AG04449 (cell line): ENCODE measurements around the gene IDI2.

Source experiments
- CTCF ChIA-PET: fragments of 350-600 bp; formaldehyde crosslinking; extraction: SDS; loops from one replicate; lab custom pipeline; 2021; ENCODE audit warnings: antibody characterized with exemption; lab: Yijun Ruan, JAX
- POLR2A ChIA-PET: fragments of 400-600, 350-600 bp; formaldehyde crosslinking; extraction: SDS; loops from one replicate; lab custom pipeline; 2020; ENCODE audit warnings: antibody characterized with exemption, inconsistent platforms; lab: Yijun Ruan, JAX
- DNase-seq: peaks from one replicate; pipeline ENCODE4 v3.0.0-alpha.2; 2010; ENCODE audit warnings: low read depth, low spot score
- H3K4me3 ChIP-seq: 2 replicates; pipeline ENCODE4 v1.5.1; 2011; ENCODE audit warnings: low read depth, mild to moderate bottlenecking, control low read depth, low read length
- TF ChIP-seq, protein P1 (sequence below): IDR thresholded peaks from one replicate; pipeline ENCODE4 v1.5.1; 2011; ENCODE audit warnings: mild to moderate bottlenecking, moderate library complexity, low read length, control low read depth, inconsistent platforms; ENCODE audit not compliant: insufficient read depth; ENCODE audit errors: missing control alignments

Gene IDI2

GRCh38 chr10:1064964-1065247 lies 39.2 kb upstream of the IDI2 start:
- H3K4me3 ChIP-seq, result no peak overlapping the region
- ChIA-PET POLR2A (no interaction called here), CTCF (interaction anchor here (1.2 kb wide), 1 partner anchor 15 kb away, joined by 3 read pairs; no protein-coding TSS in a partner anchor)
- TF ChIP-seq, protein P1, sequence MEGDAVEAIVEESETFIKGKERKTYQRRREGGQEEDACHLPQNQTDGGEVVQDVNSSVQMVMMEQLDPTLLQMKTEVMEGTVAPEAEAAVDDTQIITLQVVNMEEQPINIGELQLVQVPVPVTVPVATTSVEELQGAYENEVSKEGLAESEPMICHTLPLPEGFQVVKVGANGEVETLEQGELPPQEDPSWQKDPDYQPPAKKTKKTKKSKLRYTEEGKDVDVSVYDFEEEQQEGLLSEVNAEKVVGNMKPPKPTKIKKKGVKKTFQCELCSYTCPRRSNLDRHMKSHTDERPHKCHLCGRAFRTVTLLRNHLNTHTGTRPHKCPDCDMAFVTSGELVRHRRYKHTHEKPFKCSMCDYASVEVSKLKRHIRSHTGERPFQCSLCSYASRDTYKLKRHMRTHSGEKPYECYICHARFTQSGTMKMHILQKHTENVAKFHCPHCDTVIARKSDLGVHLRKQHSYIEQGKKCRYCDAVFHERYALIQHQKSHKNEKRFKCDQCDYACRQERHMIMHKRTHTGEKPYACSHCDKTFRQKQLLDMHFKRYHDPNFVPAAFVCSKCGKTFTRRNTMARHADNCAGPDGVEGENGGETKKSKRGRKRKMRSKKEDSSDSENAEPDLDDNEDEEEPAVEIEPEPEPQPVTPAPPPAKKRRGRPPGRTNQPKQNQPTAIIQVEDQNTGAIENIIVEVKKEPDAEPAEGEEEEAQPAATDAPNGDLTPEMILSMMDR, result no peak
- no peak for DNase-seq

DNA sequence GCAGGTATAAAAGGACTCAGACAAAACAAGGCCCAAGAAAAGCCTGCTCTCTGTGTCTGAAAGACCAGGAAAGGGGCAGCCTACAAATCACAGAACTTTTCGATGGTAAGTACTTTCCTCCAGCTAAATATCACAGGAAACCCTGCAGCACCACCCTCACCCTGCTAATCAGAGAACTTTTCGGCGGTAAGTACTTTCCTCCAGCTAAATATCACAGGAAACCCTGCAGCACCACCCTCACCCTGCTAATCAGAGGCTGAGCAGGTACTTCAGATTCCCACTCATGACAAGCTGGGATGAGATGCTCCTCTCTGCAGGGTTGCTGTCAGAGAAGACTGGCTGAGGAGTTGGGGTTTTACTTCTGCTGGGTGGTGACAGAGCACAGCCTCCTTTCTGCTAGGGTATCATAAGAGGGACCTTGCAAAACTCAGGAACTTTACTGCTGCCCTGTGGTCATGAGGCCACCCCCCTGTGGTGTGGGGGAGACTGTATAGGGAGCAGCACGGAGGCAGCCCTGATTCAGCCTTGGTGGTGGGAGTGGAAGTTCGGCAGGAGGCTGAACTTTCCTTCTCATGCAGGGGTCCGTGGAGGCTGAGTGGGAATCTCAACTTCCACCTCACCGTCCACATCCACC lies 37.7 kb upstream of the IDI2 start:
- CTCF ChIA-PET, result interaction anchor here (0.9 kb wide), 1 partner anchor 10 kb away, joined by 3 read pairs; no protein-coding TSS in a partner anchor
- H3K4me3 ChIP-seq, result no peak overlapping the region
- no peak for DNase-seq
- TF ChIP-seq, protein P1, result no peak
- POLR2A ChIA-PET, result no interaction called here

DNA sequence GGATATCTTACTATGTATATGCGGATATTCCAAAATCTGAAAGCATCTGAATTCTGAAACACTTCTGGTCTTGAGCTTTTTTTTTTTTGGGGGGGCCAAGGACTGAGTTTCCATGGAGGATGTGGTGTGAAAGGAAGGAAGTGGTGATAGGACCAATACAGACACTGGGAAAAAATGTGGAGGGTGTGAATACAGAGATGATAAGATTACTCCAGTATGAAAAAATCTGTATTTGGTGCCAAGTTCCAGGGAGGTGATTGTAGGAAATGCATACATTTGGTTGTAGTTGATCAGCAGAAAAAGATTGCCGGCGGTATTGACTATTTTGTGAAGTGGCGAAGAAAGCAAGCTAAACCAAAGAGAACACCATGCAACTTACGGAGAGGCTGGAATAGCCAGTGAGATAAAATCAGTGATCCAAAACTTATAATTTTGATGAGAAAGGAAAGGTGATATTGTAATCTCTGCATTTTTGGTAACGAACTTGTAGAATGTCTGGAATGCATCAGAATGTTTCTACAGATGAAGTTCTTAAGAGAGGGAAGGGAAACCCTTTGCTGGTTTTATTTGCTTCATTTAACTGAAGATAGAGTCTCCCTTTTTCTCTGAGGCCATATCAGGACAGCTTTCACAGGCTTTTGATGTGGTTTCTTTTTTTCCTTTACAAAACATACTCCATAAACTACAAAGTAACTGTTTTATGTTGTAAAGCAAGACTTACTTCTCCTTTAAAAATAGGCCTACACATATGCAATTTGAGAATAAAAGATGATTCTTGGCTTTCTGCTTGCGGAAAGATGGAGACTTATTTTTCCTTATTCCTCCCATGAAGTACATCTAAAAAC lies 36.5 kb upstream of the IDI2 start:
- TF ChIP-seq, protein P1, result no peak
- ChIA-PET POLR2A (no interaction called here), CTCF (interaction anchor here (0.9 to 1.1 kb wide), 2 partner anchors 9 to 11 kb away, joined by 3 read pairs; no protein-coding TSS in a partner anchor)
- DNase-seq, result no peak
- H3K4me3 ChIP-seq, result no peak overlapping the region

DNA sequence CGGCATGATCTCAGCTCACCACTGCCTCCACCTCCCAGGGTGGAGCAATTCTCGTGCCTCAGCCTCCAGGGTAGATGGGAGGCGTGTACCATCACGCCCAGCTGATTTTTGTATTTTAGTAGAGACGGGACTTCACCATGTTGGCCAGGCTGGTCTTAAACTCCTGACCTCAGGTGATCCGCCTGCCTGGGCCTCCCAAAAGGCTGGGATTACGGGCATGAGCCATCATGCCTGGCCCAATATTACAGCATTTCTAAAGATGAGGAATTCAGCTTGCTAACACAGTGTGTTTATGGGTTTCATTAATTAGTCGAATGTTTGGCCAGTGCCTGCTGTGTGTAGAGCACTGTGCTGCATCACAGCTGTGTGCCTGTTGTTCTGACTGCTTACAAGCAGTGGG lies 34.2 kb upstream of the IDI2 start:
- no peak for DNase-seq
- H3K4me3 ChIP-seq, result no peak overlapping the region
- POLR2A ChIA-PET, result no interaction called here
- CTCF ChIA-PET, result interaction anchor here (0.7 kb wide), 1 partner anchor 9 kb away, joined by 3 read pairs; no protein-coding TSS in a partner anchor
- TF ChIP-seq, protein P1, result no peak

- TF ChIP-seq, protein P1, result no peak
- CTCF ChIA-PET, result interaction anchor here (1.3 kb wide), 1 partner anchor 9 kb away, joined by 6 read pairs; the partner anchor contains the start of gene IDI1
- DNase-seq, result no peak
- H3K4me3 ChIP-seq, result no peak overlapping the region
- POLR2A ChIA-PET, result no interaction called here
These were observed 32.4 kb upstream of the IDI2 start for GRCh38 chr10:1058017-1058416.

DNA sequence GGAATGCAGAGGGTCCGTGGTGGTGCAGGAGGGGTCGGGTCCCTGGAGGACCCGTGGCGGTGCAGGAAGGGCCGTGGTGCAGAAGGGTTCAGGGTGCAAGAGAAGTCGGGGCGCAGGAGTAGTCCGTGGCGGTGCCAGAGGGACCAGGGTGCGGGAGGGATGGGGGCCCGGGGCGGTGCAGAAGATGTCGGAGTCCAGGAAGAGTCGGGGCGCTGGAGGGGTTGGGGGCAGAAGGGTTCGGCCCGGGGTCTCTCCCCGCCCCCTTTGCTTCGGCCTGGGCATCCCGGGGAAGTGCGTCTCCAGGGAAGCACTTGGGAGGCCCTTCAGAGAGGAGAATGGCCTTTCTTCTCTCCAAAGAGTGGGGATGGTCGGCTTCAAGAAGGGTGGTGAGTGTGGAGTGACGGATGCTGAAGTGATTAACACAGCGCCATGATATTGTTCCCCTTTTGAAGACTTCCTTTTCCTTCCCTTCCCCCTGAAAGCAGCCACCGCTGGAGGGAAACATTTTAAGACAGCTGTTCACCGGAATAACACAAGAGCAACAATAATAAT lies 31.5 kb upstream of the IDI2 start:
- no peak for DNase-seq
- peak overlapping the region; percentile 98 for H3K4me3 ChIP-seq
- ChIA-PET CTCF (interaction anchor here (1.3 kb wide), 1 partner anchor 8 kb away, joined by 6 read pairs; the partner anchor contains the start of gene IDI1), POLR2A (no interaction called here)
- TF ChIP-seq, protein P1, result no peak
